H1 (cell line): ENCODE measurements around the gene PTPN7. TPM values are rescaled to one million over a fixed set of nuclear protein-coding genes. Genes with fewer than 3 reads are reported as not detected.

Experiments
- CBX5 ChIP-seq: fragments of 300-800, 300-1000 bp; sonication (generic); IDR thresholded peaks from 2 replicates; pipeline ENCODE4 v1.7.1; 2016; ENCODE audit warnings: antibody characterized with exemption, low read length, low read depth
- JUN ChIP-seq: IDR thresholded peaks from 2 replicates; pipeline ENCODE4 v1.6.1; 2011; ENCODE audit warnings: low read depth, mild to moderate bottlenecking, improper control_type of control experiment, low read length
- YY1 ChIP-seq: IDR thresholded peaks from 2 replicates; pipeline ENCODE4 v1.6.1; 2011; ENCODE audit warnings: low read depth, mild to moderate bottlenecking, low read length
- polyA plus RNA-seq, 7 experiments: library from polyadenylated mRNA; depleted of rRNA in 3 of 7; stranded (reverse) in 5 of 7; unstranded in 2 of 7; fragments of >200 nt in 5 of 7; fragments of 200-250 nt in 2 of 7; gene quantifications; 1 replicate in 5 of 7; 2 replicates in 1 of 7; 4 replicates in 1 of 7; pipeline versions ENCODE4 v1.2.1 to v1.2.3, GENCODE V29; 2011 to 2013; ENCODE audit warnings: missing spikeins in 2 of 7, mixed read lengths in 2 of 7
- total RNA-seq: library from RNA; stranded (reverse); fragmentation: NEBNext Ultra II Directional; extraction: Animal tissue kit (Norgen Biotek cat#: 25700); gene quantifications from 2 replicates; pipeline ENCODE4 v1.2.1, GENCODE V29; 2021

PTPN7 gene
- total and polyA plus RNA-seq, 2 of the 8 experiments (the other 6 are each of a cell fraction or from before 2014, with no cell fraction given): 0.20 TPM; not detected in 1

GRCh38 chr1:202203238-202204039, 43.0 kb upstream of the PTPN7 start (continued):
- no peak for TF ChIP-seq CBX5
- no peak for TF ChIP-seq JUN
- TF ChIP-seq YY1: no peak
